HCEC 1CT (cell line): ENCODE measurements around the gene RNU4-1.
"Not testable (repeated sequence)": the region's sequence is repeated elsewhere in the genome, so short reads cannot be mapped to it uniquely, and the experiment has no call there.

Experiments used
- DNase-seq: peaks from one replicate; pipeline ENCODE4 v3.0.0-alpha.2; 2017

The RNU4-1 gene

DNA sequence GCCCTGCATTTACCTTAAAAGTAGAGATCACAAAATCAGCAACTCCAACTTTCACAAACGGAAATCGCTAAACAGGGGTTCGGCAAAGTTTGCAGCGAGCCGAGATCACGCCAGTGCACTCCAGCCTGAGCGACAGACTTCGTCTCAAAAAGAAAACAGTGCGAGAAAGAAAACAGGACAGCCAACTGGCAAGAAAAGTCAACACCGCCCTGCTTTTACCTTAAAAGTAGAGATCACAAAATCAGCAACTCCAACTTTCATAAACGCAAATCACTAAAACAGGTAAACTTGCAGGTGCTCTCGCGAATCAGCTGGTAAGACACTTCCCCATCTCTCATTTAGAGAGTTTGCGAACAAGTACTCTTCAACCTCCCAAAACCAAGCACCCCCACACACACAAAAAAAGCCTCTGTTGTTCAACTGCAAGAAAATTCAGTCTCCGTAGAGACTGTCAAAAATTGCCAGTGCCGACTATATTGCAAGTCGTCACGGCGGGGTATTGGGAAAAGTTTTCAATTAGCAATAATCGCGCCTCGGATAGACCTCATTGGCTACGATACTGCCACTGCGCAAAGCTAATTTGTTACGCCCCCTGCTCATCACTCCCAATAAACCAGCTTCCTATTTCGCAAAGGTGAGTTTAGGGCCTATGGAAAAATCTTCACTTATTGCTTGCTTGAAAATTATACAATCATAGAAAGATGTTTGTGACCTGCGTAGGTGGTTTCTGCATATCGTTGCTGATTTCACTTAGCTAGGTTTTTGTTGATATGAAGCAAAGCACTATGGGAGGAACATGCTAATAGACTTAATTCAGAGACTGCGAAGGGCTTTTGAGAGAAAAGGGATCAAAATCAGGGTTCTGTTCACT, at the start of gene RNU4-1:
TSS of gene RNU4-1 (minus strand) at position 577 of the 871 bp plus-strand sequence.
- peak; percentile 97 for DNase-seq

DNA sequence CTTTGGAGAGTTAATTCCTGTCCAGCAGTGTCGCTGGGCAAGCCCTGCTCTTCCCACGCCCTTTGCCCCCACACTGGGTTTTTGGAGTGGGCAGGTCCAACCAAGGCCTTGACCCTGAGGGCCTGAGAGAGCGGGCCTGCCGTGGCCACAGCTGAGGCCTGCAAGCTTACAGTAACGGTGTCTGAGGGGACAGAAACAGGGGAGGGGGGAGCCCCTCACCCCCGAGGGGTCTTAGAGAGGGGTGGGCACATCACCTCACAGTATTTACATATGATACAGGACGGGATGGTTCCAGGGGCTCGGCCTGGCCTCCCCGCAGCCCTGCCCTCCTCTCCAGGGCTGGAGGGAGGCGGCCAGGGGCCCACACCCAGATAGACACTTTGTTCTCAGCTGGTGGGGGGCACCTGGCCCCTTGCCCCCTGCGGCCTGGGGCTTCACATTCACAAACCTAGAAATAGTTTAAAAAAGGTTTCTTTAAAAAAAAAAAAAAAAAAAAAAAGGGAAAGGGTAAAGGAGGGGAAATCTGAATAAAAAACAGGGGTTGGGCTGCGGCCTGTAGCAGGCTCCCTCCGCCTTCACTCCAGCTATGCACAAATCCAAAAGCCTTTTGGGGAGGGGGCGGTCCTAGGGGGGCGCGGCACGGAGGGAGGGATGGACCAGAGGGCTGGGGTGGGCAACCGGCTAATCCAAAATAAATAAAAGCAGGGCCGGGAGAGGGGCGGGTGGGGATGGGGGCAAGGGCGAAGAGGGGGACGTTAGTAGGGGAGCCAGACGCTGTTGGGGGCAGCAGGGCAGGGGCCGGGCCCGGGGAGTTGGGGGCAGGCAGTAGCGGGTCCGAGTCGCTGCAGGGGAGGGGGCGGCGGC, 49.4 kb upstream of the RNU4-1 start:
- no peak for DNase-seq

DNA sequence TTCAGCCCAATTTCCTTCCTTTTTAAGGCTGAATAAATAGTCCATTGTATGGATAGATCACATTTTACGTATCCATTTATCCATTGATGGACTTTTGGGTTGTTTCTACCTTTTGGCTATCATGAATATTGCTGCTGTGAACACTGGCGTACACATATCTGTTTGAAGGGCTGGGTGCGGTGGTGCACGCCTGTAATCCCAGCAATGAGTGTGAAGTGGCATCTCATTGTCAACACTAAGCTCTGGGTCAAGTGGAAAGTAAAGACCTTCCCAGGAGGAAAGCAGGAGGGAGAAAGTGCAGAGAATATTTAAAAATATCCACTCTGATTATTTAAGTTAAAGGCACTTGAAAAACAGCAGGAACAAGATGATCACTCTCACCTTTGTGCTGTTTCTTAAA, 46.2 kb upstream of the RNU4-1 start:
- DNase-seq: no peak

DNA sequence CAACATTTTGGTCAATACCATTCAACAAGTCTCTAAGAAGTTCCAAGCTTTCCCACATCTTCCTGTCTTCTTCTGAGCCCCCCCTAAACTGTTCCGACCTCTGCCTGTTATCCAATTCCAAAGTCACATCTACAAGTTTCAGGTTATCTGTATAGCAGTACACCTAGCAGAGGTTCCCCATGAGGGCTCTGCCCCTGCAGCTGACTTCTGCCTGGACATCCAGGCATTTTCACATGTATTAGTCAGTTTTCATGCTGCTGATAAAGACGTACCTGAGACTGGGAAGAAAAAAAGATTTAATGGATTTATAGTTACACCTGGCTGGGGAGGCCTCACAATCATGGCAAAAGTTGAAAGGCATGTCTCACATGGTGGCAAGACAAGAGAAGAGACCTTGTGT, 44.7 kb upstream of the RNU4-1 start:
- DNase-seq: no peak

DNA sequence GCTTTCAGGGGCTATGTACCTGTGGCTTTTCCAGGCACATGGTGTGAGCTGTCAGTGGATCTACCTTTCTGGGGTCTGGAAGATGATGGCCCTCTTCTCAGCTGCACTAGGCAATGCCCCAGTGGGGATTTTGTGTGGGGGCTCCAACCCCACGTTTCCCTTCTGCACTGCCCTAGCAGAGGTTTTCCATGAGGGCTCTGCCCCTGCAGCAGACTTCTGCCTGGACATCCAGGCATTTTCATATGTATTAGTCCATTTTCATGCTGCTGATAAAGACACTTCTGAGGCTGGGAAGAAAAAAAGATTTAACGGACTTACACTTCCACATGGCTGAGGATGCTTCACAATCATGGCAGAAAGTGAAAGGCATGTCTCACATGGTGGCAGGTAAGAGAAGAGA, 43.4 kb upstream of the RNU4-1 start:
- not testable (repeated sequence) for DNase-seq

DNA sequence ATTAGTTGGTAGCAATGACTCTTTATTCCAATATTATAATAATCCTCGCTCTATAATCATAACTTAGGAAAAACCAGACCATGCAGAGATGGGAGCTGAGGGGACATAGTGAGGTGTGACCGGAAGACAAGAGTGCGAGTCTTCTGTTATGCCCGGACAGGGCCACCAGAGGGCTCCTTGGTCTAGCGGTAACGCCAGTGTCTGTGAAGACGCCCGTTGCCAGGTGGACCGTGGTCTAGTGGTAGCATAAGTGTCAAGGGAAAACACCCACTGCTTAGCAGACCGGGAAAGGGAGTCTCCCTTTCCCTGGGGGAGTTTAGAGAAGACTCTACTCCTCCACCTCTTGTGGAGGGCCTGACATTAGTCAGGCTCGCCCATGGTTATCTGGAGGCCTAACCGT, 42.4 kb upstream of the RNU4-1 start:
- not testable (repeated sequence) for DNase-seq

DNA sequence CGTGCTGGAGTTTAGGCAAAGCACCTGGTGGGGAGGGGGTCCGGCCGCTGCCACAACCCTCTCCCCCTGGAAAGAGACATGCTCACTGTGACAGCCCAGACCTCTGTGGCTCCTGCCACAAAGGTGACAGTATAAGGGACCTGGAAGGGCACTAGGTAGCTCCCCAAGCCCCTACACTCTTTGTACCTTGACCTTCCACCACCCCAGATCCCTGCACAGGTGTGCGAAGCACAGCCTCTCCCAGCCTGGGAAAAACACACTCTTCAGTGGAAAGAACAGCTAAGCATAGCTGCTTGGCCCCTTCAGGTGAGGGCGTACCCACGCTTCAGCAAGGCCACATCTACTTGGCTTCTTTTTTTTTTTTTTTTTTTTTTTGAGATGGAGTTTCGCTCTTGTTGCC, 39.5 kb upstream of the RNU4-1 start:
- DNase-seq: no peak

DNA sequence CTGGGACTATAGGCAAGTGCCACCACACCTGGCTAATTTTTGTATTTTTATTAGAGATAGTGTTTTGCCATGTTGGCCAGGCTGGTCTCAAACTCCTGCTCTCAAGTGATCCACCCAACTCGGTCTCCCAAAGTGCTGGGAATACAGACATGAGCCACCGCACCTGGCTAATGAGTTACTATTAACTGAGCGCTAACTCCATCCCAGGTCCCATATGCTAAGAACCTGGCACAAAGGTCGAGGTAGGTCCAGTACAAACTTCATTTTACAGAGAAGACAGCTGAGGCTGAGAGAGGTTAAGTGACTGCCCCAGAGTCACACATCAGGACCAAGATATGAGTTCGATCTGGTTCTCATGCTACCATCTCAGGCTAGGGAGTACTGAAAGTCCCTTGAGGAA, 39.0 kb upstream of the RNU4-1 start:
- no peak for DNase-seq

DNA sequence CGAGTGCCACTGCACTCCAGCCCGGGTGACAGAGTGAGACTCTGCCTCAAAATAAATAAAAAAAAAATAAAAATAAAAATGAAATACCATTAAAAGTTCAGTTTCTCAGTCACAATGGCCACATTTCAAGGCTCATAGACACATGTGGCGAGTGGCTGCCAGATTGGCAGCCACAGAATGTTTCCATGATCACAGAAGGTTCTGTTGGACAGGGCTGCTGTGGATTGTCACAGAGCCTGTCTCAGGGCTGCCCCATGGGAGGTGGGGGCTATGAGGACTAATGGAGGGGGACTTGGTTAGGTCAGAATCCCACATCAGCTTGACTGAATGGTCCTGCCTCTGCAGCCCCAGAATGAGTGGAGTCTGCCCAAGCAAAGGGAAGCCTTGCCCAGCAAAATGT, 38.4 kb upstream of the RNU4-1 start:
- no peak for DNase-seq

DNA sequence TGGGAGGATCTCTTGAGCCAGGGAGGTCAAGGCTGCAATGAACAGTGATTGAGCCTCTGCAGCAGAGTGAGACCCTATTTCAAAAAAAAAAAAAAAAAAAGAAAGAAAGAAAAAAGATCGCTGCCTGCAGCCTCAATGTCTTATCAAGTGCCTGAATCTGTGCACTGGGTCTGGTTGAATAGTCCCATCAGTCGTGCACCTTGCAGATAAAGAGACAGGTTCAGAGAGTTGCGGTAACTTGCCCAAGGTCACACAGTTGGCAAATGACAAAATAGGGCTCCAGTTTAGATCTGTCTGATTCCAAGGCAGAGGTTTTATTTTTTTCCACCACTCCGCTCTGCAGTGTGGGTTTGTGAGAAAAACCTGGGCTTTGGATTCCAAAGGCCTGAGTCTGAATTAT, 35.2 kb upstream of the RNU4-1 start:
- no peak for DNase-seq

DNA sequence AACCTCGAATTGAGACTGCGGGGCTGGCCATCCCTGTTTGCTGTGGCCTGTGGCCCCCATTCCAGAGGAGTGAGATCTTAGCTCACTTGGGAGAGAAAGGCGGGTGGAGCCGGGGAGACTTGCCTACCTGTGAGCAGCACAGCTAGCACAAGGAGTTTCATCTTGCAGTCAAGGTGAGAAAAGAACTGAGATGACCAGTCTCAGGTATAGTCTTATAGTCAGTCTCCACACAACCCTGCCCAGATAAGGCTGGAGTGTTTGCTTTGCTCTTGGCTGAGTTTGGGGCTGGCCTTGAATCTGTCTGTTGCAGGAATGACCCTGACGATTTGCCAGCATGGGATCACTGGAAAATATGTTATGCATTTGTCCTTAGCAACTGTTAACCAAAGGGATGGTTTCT, 34.6 kb upstream of the RNU4-1 start, which contains the start of gene PLA2G1B:
TSS of gene PLA2G1B (minus strand) at position 187 of the 400 bp plus-strand sequence. CDS start at position 161, 26 bp downstream.
- DNase-seq: no peak

DNA sequence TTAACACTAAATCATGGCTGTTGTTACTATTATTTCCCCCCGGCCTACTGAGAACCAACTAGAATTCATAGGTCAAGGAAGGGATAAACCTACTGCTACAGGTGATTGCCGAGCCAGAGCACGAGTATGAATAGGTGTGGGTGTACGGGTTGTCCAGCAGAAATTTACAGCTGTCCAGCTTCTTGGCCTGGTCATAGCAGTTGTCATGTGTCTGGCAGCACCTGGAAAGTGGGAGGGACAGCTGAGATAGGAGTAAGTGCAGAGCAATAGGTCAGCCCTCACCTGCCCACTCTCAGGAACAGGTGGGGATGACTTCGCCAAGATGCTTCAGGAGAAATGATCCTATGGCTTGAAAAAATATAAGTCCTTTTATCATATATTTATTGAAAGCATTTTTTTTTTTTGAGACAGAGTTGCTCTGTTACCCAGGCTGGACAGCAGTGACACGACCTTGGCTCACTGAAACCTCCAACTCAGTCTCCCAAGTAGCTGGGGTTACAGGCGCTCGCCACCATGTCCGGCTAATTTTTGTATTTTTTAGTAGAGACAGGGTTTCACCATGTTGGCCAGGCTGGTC, 31.9 kb upstream of the RNU4-1 start:
- DNase-seq: no peak

DNA sequence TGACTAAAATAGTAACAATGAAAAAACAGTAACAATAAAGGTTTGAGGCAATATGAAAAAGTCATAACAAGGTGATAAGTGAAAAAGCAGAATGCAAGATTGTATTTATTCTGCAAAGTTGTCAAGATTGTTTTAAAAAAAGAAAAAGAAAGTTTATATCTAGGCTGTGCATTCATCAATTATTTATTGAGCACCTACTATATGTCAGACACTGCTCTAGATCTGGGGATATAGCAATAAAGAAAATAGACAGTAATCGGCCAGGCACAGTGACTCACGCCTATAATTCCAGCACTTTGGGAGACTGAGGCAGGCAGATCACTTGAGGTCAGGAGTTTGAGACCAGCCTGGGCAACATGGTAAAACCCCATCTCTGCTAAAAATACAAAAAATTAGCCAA, 30.7 kb upstream of the RNU4-1 start:
- DNase-seq: no peak

DNA sequence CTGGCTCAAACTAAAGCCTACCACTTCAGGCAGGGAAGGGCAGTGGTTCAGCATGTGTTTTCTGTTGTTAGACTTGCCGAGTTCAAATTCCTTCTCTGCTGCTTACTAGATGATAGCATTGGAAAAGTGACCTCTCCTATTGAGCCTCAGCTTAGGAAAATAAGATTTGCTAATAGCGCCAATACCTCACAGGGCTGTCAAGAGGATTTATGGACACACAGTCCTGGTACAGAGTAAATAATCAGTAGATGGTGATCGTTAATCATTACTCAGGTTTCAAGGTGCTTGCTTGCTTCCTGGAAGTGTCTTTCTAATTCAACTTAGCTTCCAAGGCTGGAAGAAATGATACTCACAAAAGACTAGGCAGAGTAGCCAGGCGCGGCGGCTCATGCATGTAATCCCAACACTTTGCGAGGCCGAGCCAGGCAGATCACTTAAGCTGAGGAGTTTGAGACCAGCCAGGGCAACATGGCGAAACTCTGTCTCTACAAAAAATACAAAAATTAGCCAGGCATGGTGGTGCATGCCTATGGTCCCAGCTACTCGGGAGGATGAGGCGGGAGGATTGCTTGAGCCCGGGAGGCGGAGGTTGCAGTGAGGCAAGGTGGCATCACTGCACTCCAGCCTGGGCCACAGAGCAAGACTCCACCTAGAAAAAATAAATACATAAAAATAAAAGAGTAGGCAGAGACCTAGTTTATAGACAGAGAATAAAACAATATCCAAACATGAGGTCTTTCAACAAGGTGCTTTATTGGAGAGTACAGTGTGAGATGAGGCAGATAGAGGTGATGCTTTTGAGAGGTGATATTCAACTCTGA, 28.6 kb upstream of the RNU4-1 start:
- DNase-seq: no peak

DNA sequence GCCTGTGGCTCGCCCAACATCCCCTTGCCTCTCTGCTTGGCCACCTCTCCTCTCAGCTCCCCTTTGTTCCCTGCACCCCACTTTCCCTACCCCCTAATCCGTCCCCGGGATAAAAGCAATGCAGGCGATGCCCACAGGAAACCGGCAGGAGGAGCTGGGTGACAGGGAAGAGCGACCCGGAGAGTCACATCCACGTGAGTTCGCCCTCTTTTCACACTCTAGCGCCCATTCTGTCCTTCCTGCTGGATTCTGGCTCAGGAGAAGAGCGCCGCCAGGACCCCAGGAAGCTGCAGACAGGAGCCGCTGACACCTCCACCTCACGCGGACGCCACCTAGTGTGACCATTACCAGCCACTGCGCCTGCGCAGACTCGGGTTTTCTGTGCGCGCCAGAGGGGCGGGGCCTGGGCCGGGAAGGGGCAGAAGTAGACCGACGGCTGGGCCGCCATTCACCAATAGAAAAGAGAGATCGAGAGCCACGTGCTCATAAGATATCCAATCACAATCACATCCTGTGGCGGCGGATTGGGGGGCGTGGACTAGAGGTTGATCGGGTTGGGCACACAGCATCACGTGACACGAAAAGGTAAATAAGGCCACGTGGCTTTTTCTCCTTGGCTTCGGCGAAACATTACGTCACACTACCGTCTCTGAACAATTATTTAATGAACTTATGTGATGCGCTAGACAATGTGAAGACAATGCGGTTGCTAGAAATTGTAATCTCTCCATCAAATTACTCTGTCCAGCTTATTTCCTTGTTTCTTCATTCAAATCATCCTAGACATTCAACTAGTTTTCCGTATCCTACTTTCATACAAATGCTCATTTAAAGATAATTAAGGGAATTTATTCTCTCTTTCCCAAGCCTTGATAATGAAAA, 24.4 kb upstream of the RNU4-1 start:
- DNase-seq: peak; percentile 100

DNA sequence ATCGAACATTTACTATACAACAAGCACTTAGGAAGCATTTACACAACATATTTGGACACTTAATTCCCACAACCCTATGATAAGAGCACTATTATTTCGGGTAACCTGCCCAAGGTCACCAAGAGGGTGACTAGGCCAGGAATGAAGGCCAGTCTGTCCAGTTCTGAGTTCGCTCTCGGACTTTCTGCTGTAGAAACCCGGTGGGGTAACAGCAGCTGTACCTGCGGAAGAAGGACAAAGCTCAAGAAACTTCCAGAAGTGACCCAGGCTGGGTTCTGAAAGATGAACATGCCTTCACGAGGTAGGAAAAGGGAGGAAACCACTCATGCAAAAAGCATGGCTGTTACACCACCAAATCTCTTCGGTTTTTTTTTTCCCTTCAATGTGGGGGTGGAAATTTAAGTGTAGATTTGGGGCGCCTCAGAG, 23.8 kb upstream of the RNU4-1 start:
- DNase-seq: no peak

DNA sequence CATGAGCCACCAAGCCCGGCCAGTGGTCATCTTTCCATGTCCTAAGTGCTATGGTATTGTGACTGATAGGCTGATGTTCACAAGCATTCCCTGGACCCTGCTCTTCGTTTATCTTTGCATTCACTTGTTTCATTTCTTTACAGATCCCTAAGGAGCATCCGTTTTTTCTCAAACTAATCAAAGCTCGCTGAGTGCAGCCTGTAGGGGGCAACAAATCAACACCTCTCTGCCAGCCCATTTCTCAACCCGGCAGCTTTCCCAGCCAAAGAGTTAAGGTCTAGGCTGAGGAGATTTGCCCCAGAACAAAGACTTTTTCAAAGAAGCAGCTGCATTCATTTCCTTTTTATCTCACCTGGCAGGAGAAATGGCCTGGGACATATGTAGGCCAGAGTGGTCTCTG, 21.2 kb upstream of the RNU4-1 start:
- peak; percentile 10 for DNase-seq

DNA sequence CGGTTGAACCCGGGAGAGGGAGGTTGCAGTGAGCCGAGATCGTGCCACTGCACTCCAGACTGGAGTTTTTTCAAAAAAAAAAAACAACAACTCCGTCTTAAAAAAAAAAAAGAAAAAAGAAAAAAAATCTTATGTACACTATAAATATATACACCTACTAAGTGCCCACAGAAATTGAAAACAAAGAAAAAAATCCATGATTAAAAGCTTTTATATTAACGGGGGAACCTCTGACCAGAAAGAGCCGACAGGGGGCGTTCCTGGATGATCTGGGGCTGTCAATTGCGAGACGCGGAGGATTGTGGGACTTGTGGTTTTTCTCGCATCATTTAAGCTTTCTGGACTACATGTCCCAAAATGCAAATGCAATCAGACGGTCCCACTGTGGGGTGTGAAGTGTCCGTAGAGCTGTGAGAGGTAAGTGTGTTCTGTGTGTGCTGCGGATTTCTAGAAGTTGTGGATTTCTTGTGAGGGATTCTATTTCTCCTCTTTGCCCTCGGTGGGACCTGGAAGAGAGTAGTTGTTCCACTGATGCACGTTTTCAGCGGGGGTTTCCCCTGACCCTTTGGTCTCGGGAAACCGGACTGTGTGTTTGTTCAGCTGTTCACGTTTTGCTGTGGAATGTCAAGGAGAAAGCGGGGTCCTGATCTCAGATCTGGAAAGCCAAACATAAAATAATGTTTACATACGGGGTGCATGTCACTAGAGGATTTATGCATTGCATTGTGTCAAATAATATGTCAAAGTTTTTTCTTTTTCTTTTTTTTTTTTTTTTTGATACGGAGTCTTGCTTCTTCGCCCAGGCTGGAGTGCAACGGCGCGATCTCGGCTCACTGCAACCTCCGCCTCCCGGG, 9.2 kb upstream of the RNU4-1 start, which contains the start of gene SIRT4:
TSS of gene SIRT4 (plus strand) at position 360 of the 854 bp plus-strand sequence. CDS start 1,241 bp downstream, outside the sequence.
- DNase-seq: peak; percentile 92

DNA sequence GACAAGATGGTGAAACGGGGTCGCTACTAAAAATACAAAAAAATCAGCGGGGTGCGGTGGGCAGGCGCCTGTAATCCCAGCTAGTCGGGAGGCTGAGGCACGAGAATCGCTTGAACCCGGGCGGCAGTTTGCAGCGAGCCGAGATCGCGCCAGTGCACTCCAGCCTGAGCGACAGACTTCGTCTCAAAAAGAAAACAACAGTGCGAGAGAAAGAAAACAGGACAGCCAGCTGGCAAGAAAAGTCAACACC, 701 bp downstream of the RNU4-1 start:
- no peak for DNase-seq

DNA sequence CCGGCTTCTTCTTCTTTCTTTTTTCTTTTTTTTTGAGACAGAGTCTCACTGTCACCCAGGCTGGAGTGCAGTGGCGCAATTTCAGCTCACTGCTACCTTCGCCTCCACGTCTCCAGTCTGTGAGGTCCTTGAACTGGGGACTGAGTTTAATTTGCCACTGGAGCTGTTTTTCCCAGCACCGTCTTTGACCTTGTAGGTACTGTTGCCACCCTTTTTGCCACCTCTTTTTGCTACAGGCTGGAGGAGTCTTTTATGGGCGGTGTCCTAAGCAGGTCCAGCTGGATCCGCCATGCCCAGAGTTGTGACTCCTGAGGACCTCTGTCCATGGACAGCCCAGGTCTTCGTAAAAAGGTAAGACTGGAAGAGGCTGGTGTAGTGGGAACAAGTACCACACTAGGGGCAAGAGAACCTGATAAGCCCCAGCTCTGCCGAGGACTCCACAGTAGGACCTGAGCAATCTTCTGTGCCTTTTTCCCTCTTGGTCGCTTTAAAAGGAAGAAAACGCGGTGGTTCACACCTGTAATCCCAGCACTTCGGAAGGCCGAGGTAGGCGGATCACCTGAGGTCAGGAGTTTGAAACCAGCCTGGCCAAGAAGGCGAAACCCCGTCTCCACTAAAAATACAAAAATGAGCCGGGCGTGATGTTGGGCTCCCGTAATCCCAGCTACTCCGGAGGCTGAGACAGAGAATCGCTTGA, 2.3 kb downstream of the RNU4-1 start:
- DNase-seq: no peak
